H9 (cell line): Measurements from ENCODE around the gene DYTN. TPM values are rescaled to one million over a fixed set of nuclear protein-coding genes. Genes with fewer than 3 reads are reported as not detected.

ENCODE experiments used
- DNase-seq: peaks from one replicate; pipeline ENCODE4 v3.0.0-alpha.2; 2017
- H2AFZ ChIP-seq: one replicate; pipeline ENCODE4 v1.6.1; 2013; ENCODE audit warnings: mild to moderate bottlenecking, low read length, control low read depth, moderate library complexity
- H2AK5ac ChIP-seq: 2 replicates; pipeline ENCODE4 v1.6.1; 2013; ENCODE audit warnings: low read length, control low read depth, mixed read lengths; ENCODE audit not compliant: insufficient read length
- H2BK120ac ChIP-seq: one replicate; pipeline ENCODE4 v1.6.1; 2013; ENCODE audit warnings: low read depth, mild to moderate bottlenecking, low read length, control low read depth, inconsistent platforms; ENCODE audit not compliant: poor library complexity, severe bottlenecking
- H2BK12ac ChIP-seq: 2 replicates; pipeline ENCODE4 v1.6.1; 2013; ENCODE audit warnings: low read length, control low read depth, mixed read lengths, low read depth; ENCODE audit not compliant: insufficient read length
- H2BK15ac ChIP-seq: 2 replicates; pipeline ENCODE4 v1.6.1; 2013; ENCODE audit warnings: low read depth, low read length, control low read depth
- H2BK20ac ChIP-seq: one replicate; pipeline ENCODE4 v1.6.1; 2013; ENCODE audit warnings: low read depth, mild to moderate bottlenecking, low read length, control low read depth, inconsistent platforms; ENCODE audit not compliant: poor library complexity, severe bottlenecking
- H2BK5ac ChIP-seq: 2 replicates; pipeline ENCODE4 v1.6.1; 2013; ENCODE audit warnings: low read length, control low read depth, mixed read lengths; ENCODE audit not compliant: insufficient read length
- H3K14ac ChIP-seq: 2 replicates; pipeline ENCODE4 v1.6.1; 2013; ENCODE audit warnings: low read length, control low read depth; ENCODE audit not compliant: insufficient read depth
- H3K18ac ChIP-seq: 2 replicates; pipeline ENCODE4 v1.6.1; 2013; ENCODE audit warnings: low read depth, mild to moderate bottlenecking, mixed read lengths, low read length, control low read depth; ENCODE audit not compliant: insufficient read length
- H3K23ac ChIP-seq: 2 replicates; pipeline ENCODE4 v1.6.1; 2013; ENCODE audit warnings: low read length, control low read depth, mixed read lengths, low read depth; ENCODE audit not compliant: insufficient read length
- H3K23me2 ChIP-seq: 2 replicates; pipeline ENCODE4 v1.6.1; 2013; ENCODE audit warnings: low read depth, mild to moderate bottlenecking, mixed read lengths, low read length, control low read depth; ENCODE audit not compliant: insufficient read length, poor library complexity, severe bottlenecking
- H3K27ac ChIP-seq: 2 replicates; pipeline ENCODE4 v1.5.1; 2013; ENCODE audit warnings: low read length, control low read depth, mixed read lengths, low read depth; ENCODE audit not compliant: insufficient read length
- H3K27me3 ChIP-seq: 2 replicates; pipeline ENCODE4 v1.6.1; 2013; ENCODE audit warnings: low read length, control low read depth, inconsistent platforms; ENCODE audit not compliant: insufficient read depth
- H3K4ac ChIP-seq: 2 replicates; pipeline ENCODE4 v1.6.1; 2013; ENCODE audit warnings: low read depth, mild to moderate bottlenecking, control low read depth, inconsistent platforms, low read length, moderate library complexity
- H3K4me1 ChIP-seq: 2 replicates; pipeline ENCODE4 v1.6.1; 2013; ENCODE audit warnings: low read length, control low read depth, inconsistent platforms; ENCODE audit not compliant: insufficient read depth
- H3K4me2 ChIP-seq: 2 replicates; pipeline ENCODE4 v1.6.1; 2013; ENCODE audit warnings: low read length, control low read depth, mixed read lengths; ENCODE audit not compliant: insufficient read length, insufficient read depth
- H3K56ac ChIP-seq: 2 replicates; pipeline ENCODE4 v1.6.1; 2013; ENCODE audit warnings: low read depth, mild to moderate bottlenecking, mixed read lengths, low read length, control low read depth; ENCODE audit not compliant: insufficient read length
- H3K79me1 ChIP-seq: 2 replicates; pipeline ENCODE4 v1.6.1; 2013; ENCODE audit warnings: low read depth, mild to moderate bottlenecking, moderate library complexity, low read length, control low read depth, inconsistent platforms; ENCODE audit not compliant: insufficient read depth, poor library complexity, severe bottlenecking
- H3K79me2 ChIP-seq: 2 replicates; pipeline ENCODE4 v1.6.1; 2013; ENCODE audit warnings: low read length, control low read depth, inconsistent platforms; ENCODE audit not compliant: insufficient read depth
- H3K9ac ChIP-seq: 2 replicates; pipeline ENCODE4 v1.6.1; 2013; ENCODE audit warnings: low read length, control low read depth, mixed read lengths; ENCODE audit not compliant: insufficient read length; ENCODE audit errors: extremely low read depth
- H3K9me3 ChIP-seq: one replicate; pipeline ENCODE4 v1.6.1; 2013; ENCODE audit warnings: low read depth, low read length, inconsistent platforms; ENCODE audit not compliant: control insufficient read depth
- H3T11ph ChIP-seq: one replicate; pipeline ENCODE4 v1.6.1; 2013; ENCODE audit warnings: mild to moderate bottlenecking, low read length, control low read depth, inconsistent platforms
- H4K20me1 ChIP-seq: one replicate; pipeline ENCODE4 v1.6.1; 2013; ENCODE audit not compliant: control insufficient read depth, insufficient read length, insufficient read depth
- H4K5ac ChIP-seq: 2 replicates; pipeline ENCODE4 v1.6.1; 2013; ENCODE audit warnings: low read depth, mild to moderate bottlenecking, mixed read lengths, low read length, control low read depth; ENCODE audit not compliant: insufficient read length
- H4K8ac ChIP-seq: replicated peaks from 2 replicates; pipeline ENCODE4 v1.6.1; 2013; ENCODE audit warnings: low read length, control low read depth, mixed read lengths, low read depth; ENCODE audit not compliant: insufficient read length
- H4K91ac ChIP-seq: 2 replicates; pipeline ENCODE4 v1.6.1; 2013; ENCODE audit warnings: low read depth, mild to moderate bottlenecking, moderate library complexity, mixed read lengths, low read length, control low read depth; ENCODE audit not compliant: insufficient read length
- H3K27ac Mint-ChIP-seq, 3 experiments: 2 replicates in 2 of 3; 3 replicates in 1 of 3; pipeline ENCODE4 v1.8.0; 2020 to 2021; ENCODE audit warnings: mixed read lengths in 3 of 3, mild to moderate bottlenecking in 1 of 3, moderate library complexity in 1 of 3
- H3K27me3 Mint-ChIP-seq: 2 replicates; pipeline ENCODE4 v1.8.0; 2021; ENCODE audit warnings: low read depth, mild to moderate bottlenecking, moderate library complexity, mixed read lengths
- H3K36me3 Mint-ChIP-seq, 3 experiments: 2 replicates in 2 of 3; 3 replicates in 1 of 3; pipeline ENCODE4 v1.8.0; 2020 to 2021; ENCODE audit warnings: low read depth in 3 of 3, mixed read lengths in 3 of 3; ENCODE audit not compliant: insufficient read depth in 1 of 3
- H3K4me1 Mint-ChIP-seq, 2 experiments: 2 replicates each; pipeline ENCODE4 v1.8.0; 2020; ENCODE audit warnings: mixed read lengths in 2 of 2
- H3K4me3 Mint-ChIP-seq, 2 experiments: 2 replicates in 1 of 2; 3 replicates in 1 of 2; pipeline ENCODE4 v1.8.0; 2020 to 2021; ENCODE audit warnings: mild to moderate bottlenecking in 2 of 2, mixed read lengths in 2 of 2, moderate library complexity in 1 of 2
- H3K9me3 Mint-ChIP-seq, 2 experiments: 2 replicates in 1 of 2; 3 replicates in 1 of 2; pipeline ENCODE4 v1.8.0; 2020; ENCODE audit warnings: mild to moderate bottlenecking in 2 of 2, mixed read lengths in 2 of 2, moderate library complexity in 1 of 2
- WGBS: extraction: QIAGEN DNeasy Blood & Tissue Kit; methylation state at CpG from one replicate; pipeline ENCODE4 v1.1.7; 2013; ENCODE audit warnings: missing lambda C conversion rate, low lambda C conversion rate, mixed read lengths; ENCODE audit not compliant: insufficient read length; ENCODE audit errors: extremely low coverage; 5-methylcytosine and 5-hydroxymethylcytosine counted together
- total RNA-seq: library from RNA; stranded (reverse); gene quantifications from 2 replicates; pipeline ENCODE4 v1.2.1, GENCODE V29; 2021
- TF ChIP-seq, protein P1 (sequence below): fragments of 200-600 bp; sonication (generic); conservative IDR thresholded peaks from 3 replicates; pipeline ENCODE4 v1.8.0; 2021; ENCODE audit warnings: antibody characterized with exemption, mild to moderate bottlenecking

DYTN gene
- total RNA-seq, 1 experiment from 2014 or later, result not detected

DNA sequence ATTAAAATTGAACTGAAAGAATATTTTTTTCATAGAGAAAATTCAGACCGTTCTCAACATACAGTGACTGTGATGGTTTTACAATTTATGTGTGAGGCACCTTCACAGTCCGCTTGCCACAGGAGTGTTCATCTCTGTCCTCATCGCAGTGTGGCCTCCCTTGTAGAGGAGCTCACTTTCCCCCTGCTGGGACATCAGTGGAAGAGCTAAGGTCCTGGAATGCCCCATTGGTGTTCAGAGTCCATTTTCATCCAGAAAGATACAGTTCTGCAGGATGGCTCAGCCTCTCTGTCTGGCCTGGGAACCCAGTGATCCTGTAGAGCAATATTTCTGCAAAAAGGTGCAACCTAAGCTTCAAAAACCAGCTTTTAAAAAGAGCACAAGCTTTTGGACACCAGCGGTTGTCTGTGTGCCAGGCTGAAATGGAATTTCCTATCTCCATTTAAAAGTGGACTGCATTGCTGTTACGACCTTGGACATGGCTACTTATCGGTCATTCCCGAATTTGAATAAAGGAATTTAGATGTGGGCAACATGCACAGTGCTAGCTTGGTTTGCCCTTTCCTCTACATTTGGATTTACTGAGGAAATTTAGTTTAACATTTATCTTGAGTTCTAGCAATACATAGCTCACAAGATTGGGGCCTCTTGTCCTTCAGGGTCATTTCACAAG lies 102.6 kb downstream of the DYTN start:
- Mint-ChIP-seq H3K4me1 (peaks cover 5 to 9% of the 10 kb centered on the region in 2 experiments), H3K27me3 (no peaks in the 10 kb centered on the region), H3K27ac (no peak overlapping the region; a peak in 1 of 7 replicates), H3K36me3 (peaks cover 2 to 11% (median 7%) of the 10 kb centered on the region in 3 experiments; a peak in 5 of 7 replicates), H3K4me3 (no peak overlapping the region), H3K9me3 (no peaks in the 10 kb centered on the region)
- H4K91ac ChIP-seq, result no peak overlapping the region
- H2AK5ac ChIP-seq, result no peak overlapping the region
- no peak overlapping the region for H3K4ac ChIP-seq
- H3K9ac ChIP-seq, result no peak overlapping the region
- no peak overlapping the region for H3K18ac ChIP-seq
- no peak overlapping the region for H2AFZ ChIP-seq
- no peak overlapping the region for H3K4me2 ChIP-seq
- no peak overlapping the region for H2BK15ac ChIP-seq
- no peak overlapping the region for H3K14ac ChIP-seq
- H3K27me3 ChIP-seq, result no peaks in the 10 kb centered on the region
- no peak overlapping the region for H3K56ac ChIP-seq
- no peak overlapping the region for H2BK12ac ChIP-seq
- H4K8ac ChIP-seq, result no peak overlapping the region
- no peak for DNase-seq
- no peak overlapping the region for H2BK5ac ChIP-seq
- H3K23ac ChIP-seq, result no peak overlapping the region
- no peak overlapping the region for H2BK120ac ChIP-seq
- no peaks in the 10 kb centered on the region for H3K79me1 ChIP-seq
- WGBS, result no CpG with 5 or more reads among the region's 7 CpGs
- H3K4me1 ChIP-seq, result no peaks in the 10 kb centered on the region
- no peaks in the 10 kb centered on the region for H3K79me2 ChIP-seq
- no peak overlapping the region for H3K27ac ChIP-seq
- H2BK20ac ChIP-seq, result no peak overlapping the region
- H3K9me3 ChIP-seq, result no peaks in the 10 kb centered on the region
- no peaks in the 10 kb centered on the region for H4K20me1 ChIP-seq
- H4K5ac ChIP-seq, result no peak overlapping the region
- H3T11ph ChIP-seq, result no peak overlapping the region
- no peaks in the 10 kb centered on the region for H3K23me2 ChIP-seq
- TF ChIP-seq, protein P1, sequence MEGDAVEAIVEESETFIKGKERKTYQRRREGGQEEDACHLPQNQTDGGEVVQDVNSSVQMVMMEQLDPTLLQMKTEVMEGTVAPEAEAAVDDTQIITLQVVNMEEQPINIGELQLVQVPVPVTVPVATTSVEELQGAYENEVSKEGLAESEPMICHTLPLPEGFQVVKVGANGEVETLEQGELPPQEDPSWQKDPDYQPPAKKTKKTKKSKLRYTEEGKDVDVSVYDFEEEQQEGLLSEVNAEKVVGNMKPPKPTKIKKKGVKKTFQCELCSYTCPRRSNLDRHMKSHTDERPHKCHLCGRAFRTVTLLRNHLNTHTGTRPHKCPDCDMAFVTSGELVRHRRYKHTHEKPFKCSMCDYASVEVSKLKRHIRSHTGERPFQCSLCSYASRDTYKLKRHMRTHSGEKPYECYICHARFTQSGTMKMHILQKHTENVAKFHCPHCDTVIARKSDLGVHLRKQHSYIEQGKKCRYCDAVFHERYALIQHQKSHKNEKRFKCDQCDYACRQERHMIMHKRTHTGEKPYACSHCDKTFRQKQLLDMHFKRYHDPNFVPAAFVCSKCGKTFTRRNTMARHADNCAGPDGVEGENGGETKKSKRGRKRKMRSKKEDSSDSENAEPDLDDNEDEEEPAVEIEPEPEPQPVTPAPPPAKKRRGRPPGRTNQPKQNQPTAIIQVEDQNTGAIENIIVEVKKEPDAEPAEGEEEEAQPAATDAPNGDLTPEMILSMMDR, result no peak
